Activated CD4-positive, CD25-positive, alpha-beta regulatory T cell treated with anti-CD3 and anti-CD28 coated beads, Interleukin-2, amount 50 U/mL, for 72 hours (primary cell): ENCODE data around the gene ZNF385C.

Source experiments
- DNase-seq: peaks from one replicate; pipeline ENCODE4 v3.0.0; 2021

ZNF385C gene

GRCh38 chr17:41977991-41978390, 120.3 kb downstream of the ZNF385C start:
- no peak for DNase-seq

- DNase-seq, result no peak
These were observed 122.0 kb downstream of the ZNF385C start for GRCh38 chr17:41976142-41976768.
